ENCODE measurements around the gene GIMAP8. TPM values are rescaled to one million over a fixed set of nuclear protein-coding genes. Genes with fewer than 3 reads are reported as not detected.

The GIMAP8 gene
- total RNA-seq, 1 donor from 2014 or later: 42.3 TPM

GRCh38 chr7:150406567-150407421, 43.6 kb upstream of the GIMAP8 start:
- no peak for ATAC-seq
- peaks cover 21% of the 10 kb centered on the region for H3K4me1 ChIP-seq
- peak overlapping the region; percentile 70 for H3K4me3 ChIP-seq
- H3K9me3 ChIP-seq: no peaks in the 10 kb centered on the region
- DNase-seq: peak; percentile 51
- TF ChIP-seq, protein P1, sequence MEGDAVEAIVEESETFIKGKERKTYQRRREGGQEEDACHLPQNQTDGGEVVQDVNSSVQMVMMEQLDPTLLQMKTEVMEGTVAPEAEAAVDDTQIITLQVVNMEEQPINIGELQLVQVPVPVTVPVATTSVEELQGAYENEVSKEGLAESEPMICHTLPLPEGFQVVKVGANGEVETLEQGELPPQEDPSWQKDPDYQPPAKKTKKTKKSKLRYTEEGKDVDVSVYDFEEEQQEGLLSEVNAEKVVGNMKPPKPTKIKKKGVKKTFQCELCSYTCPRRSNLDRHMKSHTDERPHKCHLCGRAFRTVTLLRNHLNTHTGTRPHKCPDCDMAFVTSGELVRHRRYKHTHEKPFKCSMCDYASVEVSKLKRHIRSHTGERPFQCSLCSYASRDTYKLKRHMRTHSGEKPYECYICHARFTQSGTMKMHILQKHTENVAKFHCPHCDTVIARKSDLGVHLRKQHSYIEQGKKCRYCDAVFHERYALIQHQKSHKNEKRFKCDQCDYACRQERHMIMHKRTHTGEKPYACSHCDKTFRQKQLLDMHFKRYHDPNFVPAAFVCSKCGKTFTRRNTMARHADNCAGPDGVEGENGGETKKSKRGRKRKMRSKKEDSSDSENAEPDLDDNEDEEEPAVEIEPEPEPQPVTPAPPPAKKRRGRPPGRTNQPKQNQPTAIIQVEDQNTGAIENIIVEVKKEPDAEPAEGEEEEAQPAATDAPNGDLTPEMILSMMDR (IDR thresholded peaks at IDR 0.05): no peak
- no peaks in the 10 kb centered on the region for H3K36me3 ChIP-seq
- peak overlapping the region; percentile 94 for H3K27ac ChIP-seq
- H3K27me3 ChIP-seq: no peaks in the 10 kb centered on the region
- intact Hi-C loops (cut with DNase I): no loop called here

DNA sequence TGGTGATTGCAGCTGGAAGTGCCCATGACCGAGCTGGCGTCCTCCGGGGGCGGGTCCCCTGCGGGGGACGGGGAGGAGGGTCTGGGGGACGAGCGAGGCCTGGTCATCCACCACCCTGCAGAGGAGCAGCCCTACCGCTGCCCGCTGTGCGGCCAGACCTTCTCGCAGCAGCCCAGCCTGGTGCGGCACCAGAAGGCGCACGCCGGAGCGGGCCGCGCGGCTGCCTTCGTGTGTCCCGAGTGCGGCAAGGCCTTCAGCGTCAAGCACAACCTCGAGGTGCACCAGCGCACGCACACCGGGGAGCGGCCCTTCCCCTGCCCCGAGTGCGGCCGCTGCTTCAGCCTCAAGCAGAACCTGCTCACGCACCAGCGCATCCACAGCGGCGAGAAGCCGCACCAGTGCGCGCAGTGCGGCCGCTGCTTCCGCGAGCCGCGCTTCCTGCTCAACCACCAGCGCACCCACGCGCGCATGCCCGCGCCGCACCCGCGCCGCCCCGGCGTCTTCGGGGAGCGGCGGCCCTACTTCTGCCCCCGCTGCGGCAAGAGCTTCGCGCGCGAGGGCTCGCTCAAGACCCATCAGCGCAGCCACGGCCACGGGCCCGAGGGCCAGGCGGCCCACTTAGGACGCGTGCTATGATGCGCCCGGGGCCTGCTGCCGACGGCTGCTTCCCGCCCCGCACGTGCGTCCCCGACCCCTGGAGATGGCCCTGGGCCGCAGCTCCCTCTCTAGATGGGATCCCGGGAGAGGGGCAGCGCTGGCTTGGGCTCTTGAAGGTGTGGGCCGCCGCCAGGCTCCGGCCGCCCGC, 42.6 kb upstream of the GIMAP8 start:
- intact Hi-C loops (cut with DNase I): no loop called here
- DNase-seq: peak; percentile 60
- Histone ChIP-seq H3K27me3 (no peaks in the 10 kb centered on the region), H3K4me1 (peaks cover 21% of the 10 kb centered on the region), H3K9me3 (no peaks in the 10 kb centered on the region), H3K4me3 (no peak overlapping the region), H3K36me3 (no peaks in the 10 kb centered on the region), H3K27ac (no peak overlapping the region)
- no peak for ATAC-seq
- TF ChIP-seq, protein P1 (IDR thresholded peaks at IDR 0.05): no peak

GRCh38 chr7:150408393-150409299, 41.8 kb upstream of the GIMAP8 start:
- H3K27ac ChIP-seq: no peak overlapping the region
- H3K27me3 ChIP-seq: no peaks in the 10 kb centered on the region
- H3K4me3 ChIP-seq: no peak overlapping the region
- no peaks in the 10 kb centered on the region for H3K9me3 ChIP-seq
- no peaks in the 10 kb centered on the region for H3K36me3 ChIP-seq
- TF ChIP-seq, protein P1 (IDR thresholded peaks at IDR 0.05): no peak
- ATAC-seq (no peak), DNase-seq (no peak)
- intact Hi-C loops (cut with DNase I): no loop called here
- peaks cover 19% of the 10 kb centered on the region for H3K4me1 ChIP-seq

- Histone ChIP-seq H3K27ac (no peak overlapping the region), H3K27me3 (no peaks in the 10 kb centered on the region), H3K36me3 (no peaks in the 10 kb centered on the region), H3K4me3 (no peak overlapping the region), H3K9me3 (no peaks in the 10 kb centered on the region), H3K4me1 (peaks cover 11% of the 10 kb centered on the region)
- no peak for DNase-seq
- intact Hi-C loops (cut with DNase I): no loop called here
- TF ChIP-seq, protein P1 (IDR thresholded peaks at IDR 0.05): no peak
- ATAC-seq: no peak
These were observed 41.0 kb upstream of the GIMAP8 start for GRCh38 chr7:150409300-150410030.

DNA sequence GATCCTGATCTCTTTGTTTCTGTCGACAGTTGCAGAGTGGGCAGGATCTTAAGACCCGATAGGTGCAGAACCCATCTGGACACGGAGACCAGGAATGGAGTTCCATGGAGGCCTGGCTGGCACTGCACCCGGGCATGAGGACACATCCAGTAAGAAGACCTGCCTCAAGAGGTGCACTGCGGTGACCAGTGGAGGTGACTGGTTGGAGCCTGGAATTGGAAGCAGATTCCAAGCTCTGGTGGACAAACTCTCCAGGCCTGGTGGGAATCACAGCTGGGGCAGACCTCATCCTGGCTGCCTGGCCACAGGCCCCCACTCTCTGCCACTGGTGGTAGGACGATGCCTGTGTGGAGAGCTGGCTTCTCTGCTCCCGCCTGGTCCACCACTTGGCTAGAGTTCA, 40.3 kb upstream of the GIMAP8 start:
- H3K4me1 ChIP-seq: peaks cover 11% of the 10 kb centered on the region
- no peaks in the 10 kb centered on the region for H3K9me3 ChIP-seq
- intact Hi-C loops (cut with DNase I): no loop called here
- no peak for ATAC-seq
- TF ChIP-seq, protein P1 (IDR thresholded peaks at IDR 0.05): no peak
- no peak overlapping the region for H3K27ac ChIP-seq
- no peaks in the 10 kb centered on the region for H3K27me3 ChIP-seq
- no peaks in the 10 kb centered on the region for H3K36me3 ChIP-seq
- no peak for DNase-seq
- H3K4me3 ChIP-seq: no peak overlapping the region
